Measurements from ENCODE around the gene FSHR.

FSHR gene

GRCh38 chr2:49154140-49154539, at the start of gene FSHR:
Gene FSHR (minus strand): TSS chr2:49154515. CDS start chr2:49154417, 98 bp downstream.
- no peak for DNase-seq

- no peak for DNase-seq
Measured at GRCh38 chr2:49199266-49199665, 45.0 kb upstream of the FSHR start.

DNA sequence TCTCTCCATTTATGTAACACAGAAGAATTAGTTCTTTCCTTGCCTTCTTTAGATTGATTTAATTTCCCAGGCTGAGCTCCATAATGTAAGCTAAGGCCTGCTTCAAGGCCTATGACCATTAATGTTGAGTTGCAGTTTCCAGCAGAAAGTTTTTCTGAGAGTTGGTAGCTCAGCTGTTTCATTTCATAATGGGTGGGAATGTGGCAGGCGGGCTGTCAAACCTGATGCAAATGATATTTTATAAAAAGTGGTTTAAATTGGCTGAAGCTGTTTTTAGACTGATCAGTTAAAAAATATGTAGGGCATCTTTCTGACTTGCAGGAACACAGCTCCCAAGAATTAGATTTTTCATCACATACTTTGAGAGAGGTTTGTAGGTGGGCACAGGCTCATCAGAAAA, 40.4 kb upstream of the FSHR start:
- no peak for DNase-seq

DNA sequence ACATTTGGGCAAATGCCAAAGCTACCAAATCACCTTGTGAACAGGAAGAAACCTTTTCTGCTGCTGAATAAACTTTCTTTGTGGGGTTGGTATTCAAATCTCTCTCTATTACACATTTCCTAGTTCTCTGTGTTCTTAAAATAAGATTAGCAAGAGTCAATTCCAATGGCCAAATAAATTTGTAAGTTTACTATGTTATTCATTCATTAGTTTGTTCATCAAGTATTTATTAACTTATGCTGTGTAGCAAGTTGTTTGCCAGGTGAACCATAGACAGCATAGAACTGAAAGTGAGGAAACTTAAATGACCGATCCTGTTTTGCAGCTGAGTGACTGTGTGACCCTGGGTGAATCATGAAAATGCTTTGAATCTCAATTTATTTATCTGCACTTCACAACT, 37.7 kb upstream of the FSHR start:
- no peak for DNase-seq

DNA sequence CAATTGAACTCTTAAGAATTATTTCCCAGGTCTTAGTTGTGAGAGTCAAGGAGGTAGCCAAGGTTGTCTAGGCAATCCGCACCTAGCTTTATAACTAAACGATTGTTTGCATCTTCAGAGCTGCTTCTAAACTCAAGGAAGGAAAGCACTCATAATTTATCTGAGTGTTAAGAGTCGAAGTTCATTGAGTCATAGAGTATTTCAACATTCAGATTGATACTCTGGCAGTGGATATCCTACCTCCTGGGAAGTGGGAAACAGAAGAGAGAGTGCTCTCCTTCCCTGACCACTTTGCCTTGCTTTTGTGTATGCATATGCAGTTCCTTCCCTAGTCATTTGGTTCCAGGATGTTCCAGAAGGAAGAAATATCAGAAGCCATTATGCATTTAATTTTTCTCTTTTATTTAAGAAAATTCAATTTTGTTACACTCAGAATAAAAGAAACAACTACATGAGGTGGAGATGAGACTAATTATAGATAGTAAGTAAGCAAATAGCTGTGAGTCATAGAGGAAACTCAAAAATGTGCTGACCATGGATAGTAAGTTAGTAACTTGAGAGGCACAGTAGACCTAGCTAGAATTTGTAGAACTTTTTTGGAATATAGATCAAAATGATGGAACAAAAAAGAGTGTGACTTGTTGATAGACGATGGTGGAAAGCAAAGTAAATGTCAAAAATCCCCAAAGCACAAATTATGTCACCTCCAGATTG, 35.4 kb upstream of the FSHR start:
- DNase-seq: no peak

- no peak for DNase-seq
Measured at GRCh38 chr2:49186050-49186648, 31.8 kb upstream of the FSHR start.

DNA sequence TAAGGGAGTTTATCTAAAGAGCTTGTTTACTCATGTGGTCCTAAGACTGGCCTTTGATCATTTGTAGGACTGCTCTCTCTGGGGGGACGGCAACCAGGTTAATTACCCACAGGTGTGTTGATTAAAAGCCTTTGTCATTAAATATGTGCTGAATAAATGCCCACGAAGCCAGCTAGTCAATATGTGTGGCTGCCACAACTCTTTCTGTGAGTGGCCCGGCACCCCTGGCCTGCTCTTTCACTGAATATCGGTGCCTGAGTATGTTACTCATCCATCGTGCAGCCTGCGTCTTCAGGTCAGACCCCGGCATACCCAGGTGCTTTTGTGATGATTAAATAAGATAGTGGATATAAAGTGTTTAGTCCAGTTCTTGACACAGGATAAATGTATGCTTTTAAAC, 24.3 kb upstream of the FSHR start:
- DNase-seq: no peak

GRCh38 chr2:49177194-49177593, 22.9 kb upstream of the FSHR start:
- DNase-seq: no peak

DNA sequence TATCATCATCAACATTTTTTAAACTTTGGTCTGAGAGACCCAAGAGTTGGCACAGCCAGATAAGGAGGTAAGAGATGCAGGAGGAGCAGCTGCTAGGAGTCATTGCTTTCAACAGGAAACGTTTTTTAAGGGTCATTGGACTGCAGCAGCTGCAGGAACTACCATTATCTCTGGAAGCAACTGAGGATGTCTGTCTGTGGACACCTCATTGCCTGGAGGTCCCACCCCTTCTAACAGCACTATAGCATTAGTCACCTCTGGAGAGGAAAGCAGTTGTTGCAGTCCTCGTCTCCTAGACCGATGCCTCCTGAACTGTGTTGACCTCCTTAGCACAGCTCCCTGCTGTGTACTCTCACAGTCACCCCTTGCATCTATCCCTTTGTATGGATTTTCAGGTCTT, 21.5 kb upstream of the FSHR start:
- no peak for DNase-seq

GRCh38 chr2:49174750-49175149, 20.4 kb upstream of the FSHR start:
- no peak for DNase-seq

- DNase-seq: no peak
Measured at GRCh38 chr2:49167131-49167530, 12.8 kb upstream of the FSHR start.

DNA sequence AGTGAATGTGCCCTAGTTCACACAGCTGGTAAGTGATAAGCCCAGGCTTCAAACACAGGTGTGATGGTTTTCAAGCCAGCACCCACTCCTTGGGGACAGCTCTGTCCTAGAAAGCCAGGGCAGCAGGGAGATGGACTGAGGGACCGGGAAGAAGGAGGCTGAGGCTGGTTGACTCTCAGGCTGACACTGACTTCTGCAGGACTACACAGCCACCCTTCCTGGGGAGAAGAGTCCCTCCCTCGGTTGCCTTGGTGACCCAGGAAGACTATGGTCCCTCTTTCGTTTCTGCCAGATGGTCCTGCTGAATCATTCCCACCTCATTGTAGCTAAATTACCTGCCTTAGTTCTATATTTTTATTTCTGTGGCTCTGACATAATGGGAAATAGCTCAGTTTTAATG, 11.3 kb upstream of the FSHR start:
- DNase-seq: no peak

DNA sequence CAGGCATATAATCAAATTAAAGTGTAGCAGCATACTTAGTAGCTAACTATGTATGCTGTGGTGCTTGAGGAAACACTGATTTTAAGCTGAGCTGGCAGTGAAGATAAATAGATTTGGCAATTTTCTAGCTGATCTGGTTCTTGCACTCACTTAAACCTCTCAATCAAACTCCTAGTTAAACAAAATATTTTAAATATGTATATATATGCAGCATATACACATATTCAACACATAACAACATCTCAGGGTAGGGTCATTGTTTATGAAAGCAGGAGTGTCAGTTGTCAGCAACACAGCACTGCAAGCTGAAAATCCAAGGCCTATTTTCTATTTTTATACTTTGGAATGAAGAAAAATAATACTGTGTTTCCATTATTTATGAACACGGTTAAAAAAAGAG, 10.4 kb upstream of the FSHR start:
- DNase-seq: no peak

DNA sequence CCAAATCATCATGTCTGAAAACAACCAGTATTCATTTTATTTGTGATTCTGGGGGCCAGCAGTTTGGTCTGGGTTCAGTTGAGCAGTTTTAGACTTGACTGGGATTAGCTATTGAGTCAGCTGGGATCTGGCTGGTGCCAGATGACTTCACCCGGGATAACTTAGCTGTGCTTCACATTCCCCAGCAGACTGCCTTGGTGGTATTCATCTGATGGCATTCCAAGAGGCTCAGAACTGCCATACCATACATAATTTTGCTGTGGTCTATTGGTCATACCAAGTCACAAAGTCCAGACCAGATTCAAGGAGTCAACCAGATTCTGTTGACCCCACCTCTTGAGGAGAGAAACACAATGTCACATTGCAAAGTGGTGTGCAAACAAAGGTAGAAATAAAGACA, 7.8 kb upstream of the FSHR start:
- DNase-seq: no peak

DNA sequence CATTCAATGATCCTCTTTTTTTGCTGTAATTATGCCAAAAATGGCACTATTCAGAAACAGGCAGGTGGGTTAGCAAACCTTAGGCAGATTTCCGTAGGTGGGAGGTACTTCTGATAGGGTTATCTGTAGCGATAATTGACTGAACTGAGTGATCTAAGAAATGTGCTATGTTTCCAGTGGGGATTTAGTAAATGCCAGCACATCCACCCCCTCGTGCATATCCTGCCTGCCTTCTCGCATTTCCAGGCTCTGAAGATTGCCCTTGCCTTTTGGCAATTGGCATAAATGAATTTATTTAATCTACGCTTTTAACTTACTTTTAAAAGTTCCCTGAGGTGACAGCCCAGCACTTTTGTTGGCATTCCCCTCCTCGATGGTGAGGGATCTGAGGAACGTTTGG, 576 bp upstream of the FSHR start:
- no peak for DNase-seq

DNA sequence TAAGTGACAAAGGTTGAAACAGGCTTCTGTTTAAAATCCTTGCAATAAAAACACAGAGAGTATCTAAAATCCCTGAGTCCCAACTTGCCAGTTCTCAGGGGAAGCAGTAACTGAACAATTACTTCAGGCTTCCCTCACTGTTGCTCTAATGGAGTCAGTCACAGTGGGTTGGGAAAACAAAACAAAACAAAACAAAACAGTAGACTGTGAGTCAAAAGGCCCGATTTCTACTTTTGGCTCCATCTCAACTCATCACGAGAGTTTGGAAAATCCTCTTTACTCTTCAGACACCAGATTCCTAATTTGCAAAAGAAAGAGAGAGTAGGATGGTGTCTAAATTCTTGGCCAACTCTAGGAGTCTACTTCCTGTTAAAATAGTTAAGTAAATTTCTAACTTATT, 1.1 kb downstream of the FSHR start:
- no peak for DNase-seq

DNA sequence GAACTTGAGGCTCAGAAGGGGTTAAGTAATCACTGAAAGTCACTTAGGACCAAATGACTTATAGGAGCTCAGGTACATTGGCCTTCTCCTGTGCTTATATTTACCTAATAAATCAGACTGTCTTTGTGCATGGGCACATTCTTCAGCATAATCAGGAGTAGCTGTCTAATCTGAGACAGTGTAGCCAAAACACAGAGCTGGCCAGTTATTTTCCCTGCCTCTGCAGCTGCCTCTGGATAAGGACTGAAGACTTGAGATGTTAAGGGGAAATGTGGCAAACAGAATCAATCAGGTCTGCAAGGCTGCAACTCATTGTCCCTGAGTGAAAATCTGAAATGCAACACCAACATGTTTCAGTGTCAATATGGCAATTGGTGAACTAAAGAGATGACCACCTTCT, 1.5 kb downstream of the FSHR start:
- no peak for DNase-seq

GRCh38 chr2:49146401-49146800, 7.9 kb downstream of the FSHR start:
- no peak for DNase-seq

DNA sequence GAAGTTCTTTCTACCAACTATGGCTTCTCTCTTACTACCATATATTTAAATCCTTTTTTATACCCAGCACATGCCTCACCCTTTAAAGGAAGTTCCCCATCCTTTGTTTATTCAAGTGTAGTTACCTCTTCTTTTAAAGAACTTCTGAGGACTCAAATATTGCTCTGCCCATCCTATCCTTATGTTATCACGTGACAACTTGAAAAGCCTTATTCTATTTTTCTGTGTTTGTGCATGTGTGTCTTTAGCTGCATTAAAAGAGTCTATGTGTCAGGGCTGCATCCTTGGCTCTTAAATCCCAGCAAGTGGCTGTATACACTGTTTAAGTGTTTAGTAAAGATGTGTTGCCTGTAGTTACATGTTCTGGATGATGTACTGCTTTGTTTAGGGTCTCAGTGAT, 22.5 kb downstream of the FSHR start:
- DNase-seq: no peak

DNA sequence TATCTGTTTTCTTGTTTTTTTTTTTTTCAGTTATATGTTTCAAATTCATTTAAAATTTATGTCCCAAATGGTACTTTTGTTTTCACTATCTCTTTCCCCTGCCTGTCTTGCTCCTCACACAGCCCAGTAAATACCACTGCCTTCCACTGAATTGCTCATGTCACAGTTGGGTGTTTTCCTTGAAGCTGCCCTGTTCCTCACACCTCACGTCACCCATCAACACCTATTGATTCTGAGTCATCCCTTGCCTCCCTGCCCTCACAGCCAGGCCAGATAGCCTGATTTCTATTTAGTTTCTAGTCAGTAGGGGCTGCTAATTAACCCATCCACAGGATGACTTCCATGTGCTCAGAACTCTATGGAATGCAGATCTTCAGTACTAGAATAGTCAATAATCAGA, 25.3 kb downstream of the FSHR start:
- DNase-seq: no peak

DNA sequence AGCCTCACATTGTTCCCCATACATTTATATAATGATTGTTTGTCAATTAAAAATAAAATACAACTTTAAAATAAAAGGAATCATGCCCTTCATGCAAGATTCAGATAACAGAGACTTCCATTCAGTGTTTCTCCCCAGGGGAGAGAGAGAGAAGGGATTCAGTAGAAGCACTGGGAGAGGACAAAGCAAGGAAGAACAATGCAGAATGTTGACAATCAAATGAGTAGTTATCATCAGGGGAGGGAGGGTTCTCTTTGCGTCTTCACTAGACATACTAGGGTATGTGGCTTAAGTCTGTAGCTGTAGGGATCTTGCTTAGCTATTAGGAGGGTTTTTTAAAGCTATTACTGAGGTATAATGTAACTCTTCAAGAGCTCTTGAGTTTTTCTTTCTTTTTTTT, 30.7 kb downstream of the FSHR start:
- DNase-seq: no peak

DNA sequence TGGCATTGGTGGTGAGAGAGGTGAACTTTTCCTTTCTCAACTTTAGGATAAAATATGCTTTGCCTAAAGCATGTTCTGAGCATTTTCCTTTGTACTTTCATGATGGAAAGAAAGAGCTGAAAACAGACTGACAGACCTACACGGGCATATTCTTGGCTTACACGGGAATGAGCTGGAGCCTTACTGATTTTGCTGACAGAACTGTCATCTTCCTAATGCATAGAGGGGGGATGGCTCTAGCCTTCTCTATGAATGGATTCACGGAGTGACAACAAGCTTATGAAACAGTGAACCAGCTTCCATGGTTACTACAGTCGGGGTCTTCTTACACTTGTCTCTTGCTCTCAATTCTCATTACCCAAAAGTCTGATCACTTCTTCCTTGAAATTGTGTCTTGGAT, 32.2 kb downstream of the FSHR start:
- no peak for DNase-seq

- no peak for DNase-seq
Measured at GRCh38 chr2:49113046-49113445, 41.3 kb downstream of the FSHR start.

GRCh38 chr2:49111456-49111855, 42.9 kb downstream of the FSHR start:
- no peak for DNase-seq

- DNase-seq: no peak
Measured at GRCh38 chr2:49111006-49111405, 43.3 kb downstream of the FSHR start.
